PFSK-1 (cell line): ENCODE data around the gene TULP1.

ENCODE experiments used
- FOXP2 ChIP-seq: optimal IDR thresholded peaks from 2 replicates; pipeline ENCODE3; 2011; ENCODE audit warnings: borderline replicate concordance, control low read depth, inconsistent platforms; ENCODE audit not compliant: insufficient read depth; ENCODE audit errors: extremely low read length, extremely low read depth
- POLR2AphosphoS5 ChIP-seq: IDR thresholded peaks from 2 replicates; pipeline ENCODE4 v1.6.1; 2012; ENCODE audit warnings: low read depth, mild to moderate bottlenecking, control low read depth, low read length, moderate library complexity
- SIN3A ChIP-seq: IDR thresholded peaks from 2 replicates; pipeline ENCODE4 v1.6.1; 2012; ENCODE audit warnings: mild to moderate bottlenecking, low read length, moderate library complexity, borderline replicate concordance; ENCODE audit not compliant: insufficient read depth
- TAF1 ChIP-seq: IDR thresholded peaks from 2 replicates; pipeline ENCODE4 v1.6.1; 2012; ENCODE audit warnings: low read length, control low read depth, borderline replicate concordance; ENCODE audit not compliant: insufficient read depth
- TF ChIP-seq, protein P1 (sequence below), 2 experiments: IDR thresholded peaks; 2 replicates each; pipeline versions ENCODE4 v1.6.1 to v1.8.0; 2011 to 2012; ENCODE audit warnings: low read depth in 2 of 2, low read length in 2 of 2, control low read depth in 1 of 2, inconsistent platforms in 1 of 2, mild to moderate bottlenecking in 1 of 2, moderate library complexity in 1 of 2; ENCODE audit not compliant: insufficient read depth in 1 of 2

TULP1 gene

DNA sequence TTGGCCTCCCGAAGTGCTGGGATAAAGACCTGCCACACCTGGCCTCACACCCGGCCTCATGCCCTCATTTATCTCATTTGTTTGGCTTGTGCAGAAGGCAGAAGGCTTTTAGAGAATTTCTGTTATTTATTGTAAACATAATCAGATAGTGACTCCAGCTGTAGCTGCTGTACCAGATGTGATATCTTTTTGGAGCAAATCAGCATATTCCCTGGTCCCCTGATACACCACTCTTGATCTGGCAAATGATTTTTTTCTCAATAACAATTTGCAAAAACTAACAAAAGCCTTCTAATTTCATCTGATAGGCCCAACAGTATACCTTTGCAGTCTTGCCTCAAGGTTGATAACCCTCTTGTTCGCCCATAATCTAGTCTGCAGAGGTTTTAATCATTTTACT, 26.5 kb upstream of the TULP1 start:
- TF ChIP-seq SIN3A, result no peak
- TF ChIP-seq TAF1, result no peak
- no peak for TF ChIP-seq FOXP2
- no peak for TF ChIP-seq POLR2AphosphoS5
- TF ChIP-seq, protein P1, sequence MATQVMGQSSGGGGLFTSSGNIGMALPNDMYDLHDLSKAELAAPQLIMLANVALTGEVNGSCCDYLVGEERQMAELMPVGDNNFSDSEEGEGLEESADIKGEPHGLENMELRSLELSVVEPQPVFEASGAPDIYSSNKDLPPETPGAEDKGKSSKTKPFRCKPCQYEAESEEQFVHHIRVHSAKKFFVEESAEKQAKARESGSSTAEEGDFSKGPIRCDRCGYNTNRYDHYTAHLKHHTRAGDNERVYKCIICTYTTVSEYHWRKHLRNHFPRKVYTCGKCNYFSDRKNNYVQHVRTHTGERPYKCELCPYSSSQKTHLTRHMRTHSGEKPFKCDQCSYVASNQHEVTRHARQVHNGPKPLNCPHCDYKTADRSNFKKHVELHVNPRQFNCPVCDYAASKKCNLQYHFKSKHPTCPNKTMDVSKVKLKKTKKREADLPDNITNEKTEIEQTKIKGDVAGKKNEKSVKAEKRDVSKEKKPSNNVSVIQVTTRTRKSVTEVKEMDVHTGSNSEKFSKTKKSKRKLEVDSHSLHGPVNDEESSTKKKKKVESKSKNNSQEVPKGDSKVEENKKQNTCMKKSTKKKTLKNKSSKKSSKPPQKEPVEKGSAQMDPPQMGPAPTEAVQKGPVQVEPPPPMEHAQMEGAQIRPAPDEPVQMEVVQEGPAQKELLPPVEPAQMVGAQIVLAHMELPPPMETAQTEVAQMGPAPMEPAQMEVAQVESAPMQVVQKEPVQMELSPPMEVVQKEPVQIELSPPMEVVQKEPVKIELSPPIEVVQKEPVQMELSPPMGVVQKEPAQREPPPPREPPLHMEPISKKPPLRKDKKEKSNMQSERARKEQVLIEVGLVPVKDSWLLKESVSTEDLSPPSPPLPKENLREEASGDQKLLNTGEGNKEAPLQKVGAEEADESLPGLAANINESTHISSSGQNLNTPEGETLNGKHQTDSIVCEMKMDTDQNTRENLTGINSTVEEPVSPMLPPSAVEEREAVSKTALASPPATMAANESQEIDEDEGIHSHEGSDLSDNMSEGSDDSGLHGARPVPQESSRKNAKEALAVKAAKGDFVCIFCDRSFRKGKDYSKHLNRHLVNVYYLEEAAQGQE (IDR thresholded peaks at IDR 0.05; ENCODE audit: insufficient read depth in 1 of 2, low read depth in 2 of 2, low read length in 2 of 2), result no peak

DNA sequence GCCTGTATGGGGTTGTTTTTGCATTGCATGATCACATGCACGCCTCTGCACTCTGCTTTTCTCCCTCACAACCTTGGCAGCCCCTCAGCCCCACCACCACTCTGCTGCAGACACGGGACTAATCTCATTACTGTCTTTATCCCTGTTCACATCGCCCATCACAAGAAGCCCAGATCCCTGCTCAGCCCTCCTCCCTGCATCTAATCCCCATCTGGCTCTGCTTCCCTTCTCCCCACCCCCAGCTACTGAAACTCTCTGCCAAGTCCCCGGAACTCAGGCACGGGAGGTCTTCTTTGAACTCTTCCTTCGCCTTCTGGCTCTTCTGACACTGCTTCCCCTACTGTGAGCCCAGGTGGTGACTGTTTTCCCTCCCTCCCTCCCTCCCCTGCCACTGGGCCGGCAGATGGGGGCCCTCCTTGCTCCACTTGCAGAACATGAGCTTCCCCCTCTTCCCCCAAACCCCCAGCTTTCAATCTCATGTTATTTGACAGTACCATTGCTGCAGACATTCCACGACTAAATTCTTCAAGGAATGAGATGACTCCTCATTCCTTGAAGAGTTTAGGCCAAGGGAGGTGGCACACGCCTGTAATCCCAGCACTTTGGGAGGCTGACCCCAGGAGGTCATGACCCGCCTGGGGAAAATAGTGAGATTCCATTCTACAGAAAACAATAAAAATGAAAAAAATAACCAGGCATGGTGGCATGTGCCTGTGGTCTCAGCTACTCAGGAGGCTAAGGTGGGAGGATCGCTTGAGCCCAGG, 21.9 kb upstream of the TULP1 start:
- no peak for TF ChIP-seq POLR2AphosphoS5
- no peak for TF ChIP-seq TAF1
- no peak for TF ChIP-seq SIN3A
- no peak for TF ChIP-seq FOXP2
- TF ChIP-seq, protein P1 (IDR thresholded peaks at IDR 0.05; ENCODE audit: insufficient read depth in 1 of 2, low read depth in 2 of 2, low read length in 2 of 2), result no peak

DNA sequence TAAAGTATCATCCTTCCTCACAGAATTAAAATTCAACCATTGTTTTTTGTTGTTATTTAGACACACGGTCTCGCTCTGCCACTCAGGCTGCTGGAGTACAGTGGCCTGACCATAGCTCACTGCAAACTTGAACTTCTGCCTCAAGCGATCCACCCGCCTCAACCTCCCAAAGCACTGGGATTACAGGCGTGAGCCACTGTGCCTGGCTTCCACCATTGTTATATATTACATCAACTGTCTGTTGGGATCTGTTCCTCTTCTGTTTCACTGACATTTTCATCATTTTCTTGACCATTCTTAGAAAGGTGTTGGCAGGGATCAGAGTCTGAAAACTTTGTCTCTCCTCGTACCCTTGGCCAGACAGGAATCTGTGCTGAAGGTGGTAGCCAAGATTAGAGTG, 21.3 kb upstream of the TULP1 start:
- TF ChIP-seq TAF1, result no peak
- no peak for TF ChIP-seq SIN3A
- TF ChIP-seq FOXP2, result no peak

DNA sequence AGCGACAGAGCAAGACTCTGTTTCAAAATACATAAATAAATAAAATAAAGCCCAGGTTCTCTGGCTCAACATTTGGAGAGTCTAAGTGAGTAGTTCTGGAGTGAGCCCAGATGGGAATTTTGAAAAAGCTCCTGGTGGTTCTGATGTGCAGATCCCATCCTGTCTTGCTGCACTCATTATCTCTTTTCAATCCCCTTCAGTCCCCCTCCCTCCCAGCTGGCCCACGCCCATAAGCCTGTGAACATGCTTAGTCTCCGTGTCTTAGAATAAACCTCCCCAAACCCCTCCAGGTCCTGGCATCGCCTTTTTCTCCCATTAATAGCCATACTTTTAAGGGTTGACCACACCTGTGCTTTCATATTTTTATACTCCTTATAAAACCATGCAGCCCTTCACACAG, 19.4 kb upstream of the TULP1 start:
- TF ChIP-seq FOXP2 (no peak), POLR2AphosphoS5 (no peak), TAF1 (no peak), SIN3A (no peak)
- TF ChIP-seq, protein P1 (IDR thresholded peaks at IDR 0.05; ENCODE audit: insufficient read depth in 1 of 2, low read depth in 2 of 2, low read length in 2 of 2), result no peak

DNA sequence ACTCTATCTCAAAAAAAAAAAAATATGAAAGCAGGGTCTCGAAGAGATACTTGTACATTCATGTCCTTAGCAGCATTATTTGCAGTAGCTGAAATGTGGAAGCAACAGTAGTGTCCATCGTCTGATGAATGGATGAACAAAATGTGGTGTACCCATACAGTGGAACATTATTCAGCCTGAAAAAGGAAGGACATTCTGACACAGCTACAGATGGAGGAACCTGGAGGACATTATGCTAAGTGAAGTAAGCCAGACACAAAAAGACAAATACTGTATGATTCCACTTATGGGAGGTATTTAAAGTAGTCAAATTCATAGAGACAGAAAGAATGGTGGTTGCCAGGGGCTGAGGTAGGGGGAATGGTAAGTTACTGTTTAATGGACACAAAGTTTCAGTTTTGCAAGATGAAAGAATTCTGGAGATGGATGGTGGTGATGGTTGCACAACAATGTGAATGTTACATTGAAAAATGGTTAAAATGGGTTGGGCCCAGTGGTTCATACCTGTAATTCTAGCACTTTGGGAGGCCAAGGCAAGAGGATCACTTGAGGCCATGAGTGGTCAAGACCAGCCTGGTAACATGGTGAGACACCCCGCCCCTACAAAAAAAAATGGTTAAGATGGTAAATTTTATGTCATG, 11.8 kb upstream of the TULP1 start:
- TF ChIP-seq TAF1 (no peak), FOXP2 (no peak), POLR2AphosphoS5 (no peak)
- TF ChIP-seq, protein P1 (IDR thresholded peaks at IDR 0.05; ENCODE audit: insufficient read depth in 1 of 2, low read depth in 2 of 2, low read length in 2 of 2), result no peak
